B cell (primary cell): Measurements from ENCODE around the gene DCHS1. TPM values are rescaled to one million over a fixed set of nuclear protein-coding genes. Genes with fewer than 3 reads are reported as not detected.

Experiments used
- ATAC-seq: fragments of 200-7000 bp; cut with Tn5 transposase; one replicate; pipeline ENCODE4 v1.10.0; 2021; ENCODE audit warnings: low read depth, mild to moderate bottlenecking, moderate number of reproducible peaks, moderate library complexity
- CTCF ChIA-PET: fragments of 350-600 bp; sonication (Branson Sonifier 250); formaldehyde crosslinking; loops from one replicate; lab custom pipeline; 2021; ENCODE audit warnings: antibody characterized with exemption, inconsistent platforms; lab: Charles Lee
- POLR2A ChIA-PET: fragments of 350-600 bp; sonication (Branson Sonifier 250); formaldehyde crosslinking; loops from one replicate; lab custom pipeline; 2021; ENCODE audit warnings: antibody characterized with exemption; lab: Charles Lee
- DNase-seq: peaks from one replicate; pipeline ENCODE4 v3.0.0; 2013
- H2AFZ ChIP-seq: 2 replicates; pipeline ENCODE4 v1.6.1; 2012; ENCODE audit warnings: mild to moderate bottlenecking, low read depth, low read length; ENCODE audit not compliant: insufficient read depth, poor library complexity, severe bottlenecking
- H3K27ac ChIP-seq, 2 donors: 1 replicate in 1 of 2; 2 replicates in 1 of 2; pipeline ENCODE4 v1.5.1; 2012 to 2013; ENCODE audit warnings: low read length in 2 of 2, mild to moderate bottlenecking in 2 of 2, moderate library complexity in 1 of 2
- H3K27me3 ChIP-seq, 4 experiments: fragments of 200-600 bp in 1 of 4; sonication (generic) in 1 of 4; replicated peaks in 1 of 4; 1 replicate in 2 of 4; 2 replicates in 2 of 4; pipeline versions ENCODE4 v1.6.1 to v1.7.0; 2013 to 2016; ENCODE audit warnings: low read length in 3 of 4, mild to moderate bottlenecking in 2 of 4, mixed read lengths in 1 of 4, moderate library complexity in 1 of 4; ENCODE audit not compliant: insufficient read depth in 4 of 4, control insufficient read depth in 3 of 4; ENCODE audit errors: control extremely low read depth in 1 of 4
- H3K36me3 ChIP-seq, 2 experiments: replicated peaks in 1 of 2; 1 replicate in 1 of 2; 2 replicates in 1 of 2; pipeline versions ENCODE4 v1.6.1 to v1.7.1; 2013; ENCODE audit warnings: low read length in 1 of 2; ENCODE audit not compliant: insufficient read depth in 2 of 2, control insufficient read depth in 1 of 2; ENCODE audit errors: control extremely low read depth in 1 of 2, extremely low read depth in 1 of 2
- H3K4me1 ChIP-seq, 2 donors: fragments of 200-600 bp in 1 of 2; sonication (generic) in 1 of 2; 1 replicate in 1 of 2; 2 replicates in 1 of 2; pipeline versions ENCODE4 v1.5.1 to v1.6.1; 2013 to 2017; ENCODE audit warnings: low read length in 2 of 2; ENCODE audit not compliant: control insufficient read depth in 2 of 2, insufficient read depth in 2 of 2
- H3K4me2 ChIP-seq: replicated peaks from 2 replicates; pipeline ENCODE3; 2012; ENCODE audit warnings: mild to moderate bottlenecking, low read depth, low read length; ENCODE audit not compliant: poor library complexity, severe bottlenecking
- H3K4me3 ChIP-seq, 5 experiments: fragments of 200-600 bp in 1 of 5; sonication (generic) in 1 of 5; 1 replicate in 3 of 5; 2 replicates in 2 of 5; pipeline versions ENCODE4 v1.5.1 to v1.7.0; 2011 to 2016; ENCODE audit warnings: low read length in 4 of 5, mild to moderate bottlenecking in 4 of 5, low read depth in 2 of 5, control low read depth in 1 of 5, moderate library complexity in 1 of 5; ENCODE audit not compliant: insufficient read depth in 1 of 5; ENCODE audit errors: control extremely low read depth in 1 of 5, extremely low read depth in 1 of 5
- H3K79me2 ChIP-seq: fragments of 200-600 bp; sonication (generic); one replicate; pipeline ENCODE4 v1.6.0; 2016; ENCODE audit warnings: low read length; ENCODE audit not compliant: control insufficient read depth, insufficient read depth
- H3K9ac ChIP-seq: fragments of 200-600 bp; sonication (generic); 2 replicates; pipeline ENCODE4 v1.6.1; 2017; ENCODE audit warnings: mild to moderate bottlenecking, low read length, moderate library complexity
- H3K9me3 ChIP-seq, 3 donors: one replicate each; pipeline versions ENCODE4 v1.6.1 to v1.7.1; 2013; ENCODE audit warnings: low read length in 2 of 3; ENCODE audit not compliant: control insufficient read depth in 2 of 3, insufficient read depth in 1 of 3; ENCODE audit errors: control extremely low read depth in 1 of 3
- H4K20me1 ChIP-seq: 2 replicates; pipeline ENCODE4 v1.6.0; 2012; ENCODE audit warnings: mild to moderate bottlenecking, low read length; ENCODE audit not compliant: insufficient read depth, control insufficient read depth, poor library complexity, severe bottlenecking
- H3K27ac Mint-ChIP-seq: one replicate; pipeline ENCODE4 v1.8.0; 2021; ENCODE audit warnings: mixed read lengths
- H3K27me3 Mint-ChIP-seq: one replicate; pipeline ENCODE4 v1.8.0; 2021; ENCODE audit warnings: mixed read lengths
- H3K4me1 Mint-ChIP-seq: one replicate; pipeline ENCODE4 v1.8.0; 2021; ENCODE audit warnings: mixed read lengths
- H3K4me3 Mint-ChIP-seq: one replicate; pipeline ENCODE4 v1.8.0; 2021; ENCODE audit warnings: mixed read lengths
- H3K9me3 Mint-ChIP-seq: one replicate; pipeline ENCODE4 v1.8.0; 2022; ENCODE audit warnings: mixed read lengths; ENCODE audit not compliant: insufficient read depth
- CTCF ChIP-seq: fragments of 200-600 bp; IDR thresholded peaks from one replicate; pipeline ENCODE4 v1.8.0; 2022; ENCODE audit warnings: antibody characterized with exemption, mild to moderate bottlenecking
- EZH2 ChIP-seq: IDR thresholded peaks from 2 replicates; pipeline ENCODE4 v1.6.1; 2012; ENCODE audit warnings: borderline replicate concordance, low read depth, mild to moderate bottlenecking, moderate library complexity, low read length; ENCODE audit not compliant: insufficient read depth, poor library complexity, severe bottlenecking
- WGBS: methylation state at CpG from one replicate; pipeline ENCODE4 v1.1.5; 2013; ENCODE audit warnings: missing lambda C conversion rate; ENCODE audit not compliant: insufficient coverage; 5-methylcytosine and 5-hydroxymethylcytosine counted together
- intact Hi-C: fragments of 100-400 bp; cut with micrococcal nuclease; formaldehyde crosslinking; loops from one replicate; pipeline ENCODE4 v1.10.0; 2022
- polyA plus RNA-seq: library from polyadenylated mRNA; depleted of rRNA; stranded (reverse); fragments of >200 nt; gene quantifications from 2 replicates; pipeline ENCODE4 v1.2.3, GENCODE V29; 2012
- total RNA-seq, 2 donors: library from RNA; stranded (reverse); fragments of 120-200 nt in 1 of 2; gene quantifications; 1 replicate in 1 of 2; 2 replicates in 1 of 2; pipeline versions ENCODE4 v1.2.3 to v1.2.4, GENCODE V29; 2013 to 2022

The DCHS1 gene
- total and polyA plus RNA-seq, 2 donors (not counting 1 experiment from before 2014, with no cell fraction given): 0.31 to 0.84 TPM

GRCh38 chr11:6588018-6588417 is 67.6 kb downstream of the DCHS1 start:
- H3K27me3 ChIP-seq: no peaks in the 10 kb centered on the region
- WGBS: no CpG with 5 or more reads among the region's 1 CpG
- H3K4me3 ChIP-seq: no peak overlapping the region
- H3K9me3 ChIP-seq: peaks cover 0 to 9% (median 1%) of the 10 kb centered on the region in 3 donors
- H3K4me1 ChIP-seq: no peaks in the 10 kb centered on the region
- H3K4me1 Mint-ChIP-seq: no peaks in the 10 kb centered on the region
- DNase-seq (no peak), ATAC-seq (no peak)
- TF ChIP-seq CTCF (no peak), EZH2 (no peak)
- POLR2A ChIA-PET: no interaction called here
- peaks cover 5 to 7% of the 10 kb centered on the region in 2 experiments for H3K36me3 ChIP-seq
- intact Hi-C loops: no loop called here
- no peak overlapping the region for H3K4me2 ChIP-seq
- H3K9ac ChIP-seq: no peak overlapping the region
- no peaks in the 10 kb centered on the region for H4K20me1 ChIP-seq
- H3K9me3 Mint-ChIP-seq: peaks cover 10% of the 10 kb centered on the region
- H3K27me3 Mint-ChIP-seq: no peaks in the 10 kb centered on the region
- no peak overlapping the region for H3K4me3 Mint-ChIP-seq
- no peak overlapping the region for H3K27ac Mint-ChIP-seq
- no peak overlapping the region for H2AFZ ChIP-seq
- no peak overlapping the region for H3K27ac ChIP-seq
- H3K79me2 ChIP-seq: peaks cover 3% of the 10 kb centered on the region
- CTCF ChIA-PET: interaction anchor here (1.5 kb wide), 1 partner anchor 144 kb away, joined by 3 read pairs; no protein-coding TSS in a partner anchor

GRCh38 chr11:6587360-6587953 is 68.2 kb downstream of the DCHS1 start:
- Mint-ChIP-seq H3K9me3 (peaks cover 10% of the 10 kb centered on the region), H3K27ac (no peak overlapping the region), H3K4me3 (no peak overlapping the region), H3K4me1 (no peaks in the 10 kb centered on the region), H3K27me3 (no peaks in the 10 kb centered on the region)
- ATAC-seq: no peak
- Histone ChIP-seq H3K9ac (no peak overlapping the region), H3K27ac (no peak overlapping the region), H3K79me2 (peaks cover 3% of the 10 kb centered on the region), H3K4me3 (no peak overlapping the region), H2AFZ (no peak overlapping the region), H4K20me1 (no peaks in the 10 kb centered on the region), H3K4me2 (no peak overlapping the region), H3K36me3 (peaks cover 5% of the 10 kb centered on the region in 2 experiments), H3K4me1 (no peaks in the 10 kb centered on the region), H3K27me3 (no peaks in the 10 kb centered on the region), H3K9me3 (peaks cover 0 to 9% (median 1%) of the 10 kb centered on the region in 3 donors)
- TF ChIP-seq CTCF: no peak
- TF ChIP-seq EZH2: no peak
- intact Hi-C loops: no loop called here
- CTCF ChIA-PET: interaction anchor here (0.8 to 1.5 kb wide), 2 partner anchors 109 to 144 kb away, joined by 3 read pairs; no protein-coding TSS in a partner anchor
- DNase-seq: no peak
- WGBS: 100% methylated on average over 3 of the region's 11 CpGs
- POLR2A ChIA-PET: no interaction called here
